Measurements from ENCODE around the gene TAS1R2.

TAS1R2 gene

DNA sequence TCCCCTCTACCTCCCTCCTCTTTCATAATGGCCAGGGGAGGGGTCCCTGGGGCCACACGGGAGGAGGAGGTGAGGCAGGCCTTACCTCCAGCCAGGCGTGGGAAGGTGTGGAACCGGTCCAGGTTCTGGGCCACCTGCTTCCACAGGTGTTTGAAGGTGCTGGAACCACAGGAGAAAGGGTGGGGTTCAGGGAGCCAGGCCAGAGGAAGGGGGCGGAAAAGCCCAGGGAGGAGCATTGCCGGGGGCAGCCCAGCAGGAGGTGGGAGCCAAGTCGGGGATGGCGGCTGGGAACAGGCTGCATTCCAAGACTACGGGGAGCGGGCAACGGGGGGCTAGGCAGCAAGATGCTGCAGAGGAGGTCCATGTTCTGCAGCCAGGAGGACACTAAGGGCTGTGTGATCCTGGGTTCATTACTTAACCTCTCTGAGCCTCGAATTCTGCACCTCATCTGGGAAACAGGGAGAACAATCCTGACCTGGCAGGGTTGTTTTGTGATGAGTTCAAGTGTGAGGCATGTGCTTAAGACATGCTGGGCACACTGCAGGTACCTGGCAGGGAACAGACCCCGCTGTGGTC, 19.8 kb upstream of the TAS1R2 start:
- Histone ChIP-seq H3K4me3 (ENCODE audit: low read depth in 1 of 2, low read length in 1 of 2) (no peak overlapping the region), H3K27me3 (no peaks in the 10 kb centered on the region), H3K9me3 (no peaks in the 10 kb centered on the region), H3K36me3 (peaks cover 81% of the 10 kb centered on the region), H3K27ac (no peak overlapping the region), H3K4me1 (ENCODE audit: control insufficient read depth in 1 of 2, insufficient read depth in 1 of 2, low read depth in 1 of 2, low read length in 1 of 2) (no peaks in the 10 kb centered on the region)
- TF ChIP-seq, protein P1, sequence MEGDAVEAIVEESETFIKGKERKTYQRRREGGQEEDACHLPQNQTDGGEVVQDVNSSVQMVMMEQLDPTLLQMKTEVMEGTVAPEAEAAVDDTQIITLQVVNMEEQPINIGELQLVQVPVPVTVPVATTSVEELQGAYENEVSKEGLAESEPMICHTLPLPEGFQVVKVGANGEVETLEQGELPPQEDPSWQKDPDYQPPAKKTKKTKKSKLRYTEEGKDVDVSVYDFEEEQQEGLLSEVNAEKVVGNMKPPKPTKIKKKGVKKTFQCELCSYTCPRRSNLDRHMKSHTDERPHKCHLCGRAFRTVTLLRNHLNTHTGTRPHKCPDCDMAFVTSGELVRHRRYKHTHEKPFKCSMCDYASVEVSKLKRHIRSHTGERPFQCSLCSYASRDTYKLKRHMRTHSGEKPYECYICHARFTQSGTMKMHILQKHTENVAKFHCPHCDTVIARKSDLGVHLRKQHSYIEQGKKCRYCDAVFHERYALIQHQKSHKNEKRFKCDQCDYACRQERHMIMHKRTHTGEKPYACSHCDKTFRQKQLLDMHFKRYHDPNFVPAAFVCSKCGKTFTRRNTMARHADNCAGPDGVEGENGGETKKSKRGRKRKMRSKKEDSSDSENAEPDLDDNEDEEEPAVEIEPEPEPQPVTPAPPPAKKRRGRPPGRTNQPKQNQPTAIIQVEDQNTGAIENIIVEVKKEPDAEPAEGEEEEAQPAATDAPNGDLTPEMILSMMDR (IDR thresholded peaks at IDR 0.05) = no peak

- H3K4me1 ChIP-seq (ENCODE audit: control insufficient read depth in 1 of 2, insufficient read depth in 1 of 2, low read depth in 1 of 2, low read length in 1 of 2) = no peaks in the 10 kb centered on the region
- no peaks in the 10 kb centered on the region for H3K27me3 ChIP-seq
- TF ChIP-seq, protein P1 (IDR thresholded peaks at IDR 0.05) = no peak
- H3K27ac ChIP-seq = no peak overlapping the region
- no peaks in the 10 kb centered on the region for H3K9me3 ChIP-seq
- peaks cover 87% of the 10 kb centered on the region for H3K36me3 ChIP-seq
- H3K4me3 ChIP-seq (ENCODE audit: low read depth in 1 of 2, low read length in 1 of 2) = no peak overlapping the region
These were observed 19.2 kb upstream of the TAS1R2 start for GRCh38 chr1:18878538-18879214.

- TF ChIP-seq, protein P1 (IDR thresholded peaks at IDR 0.05) = no peak
- H3K27me3 ChIP-seq = no peaks in the 10 kb centered on the region
- no peak overlapping the region for H3K27ac ChIP-seq
- H3K4me3 ChIP-seq (ENCODE audit: low read depth in 1 of 2, low read length in 1 of 2) = no peak overlapping the region
- H3K36me3 ChIP-seq = peaks cover 87% of the 10 kb centered on the region
- H3K9me3 ChIP-seq = no peaks in the 10 kb centered on the region
- H3K4me1 ChIP-seq (ENCODE audit: control insufficient read depth in 1 of 2, insufficient read depth in 1 of 2, low read depth in 1 of 2, low read length in 1 of 2) = no peaks in the 10 kb centered on the region
These were observed 17.8 kb upstream of the TAS1R2 start for GRCh38 chr1:18877282-18877681.

DNA sequence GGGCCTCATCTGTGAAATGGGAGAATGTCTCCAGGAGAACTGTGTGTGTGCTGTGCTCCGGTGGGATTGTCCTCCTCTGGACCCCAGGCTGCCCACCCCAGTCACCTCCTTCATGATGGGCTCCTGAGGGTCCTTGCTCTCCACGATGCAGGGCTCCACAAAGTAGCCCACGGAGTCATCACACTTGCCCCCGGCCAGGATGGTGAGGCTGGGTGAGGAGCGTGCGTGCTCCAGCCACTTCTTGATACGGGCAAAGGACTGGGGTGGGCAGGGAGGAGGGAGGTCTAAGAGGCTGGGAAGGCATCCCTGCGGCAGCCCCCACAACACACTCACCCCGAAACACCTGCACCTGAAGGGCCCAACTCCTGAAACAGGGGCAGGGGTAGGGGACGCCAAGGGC, 16.8 kb upstream of the TAS1R2 start:
- peaks cover 86% of the 10 kb centered on the region for H3K36me3 ChIP-seq

GRCh38 chr1:18875796-18876128, 16.3 kb upstream of the TAS1R2 start:
- TF ChIP-seq, protein P1 (IDR thresholded peaks at IDR 0.05) = no peak
- no peak overlapping the region for H3K4me3 ChIP-seq (ENCODE audit: low read depth in 1 of 2, low read length in 1 of 2)
- peaks cover 81% of the 10 kb centered on the region for H3K36me3 ChIP-seq
- H3K9me3 ChIP-seq = no peaks in the 10 kb centered on the region
- H3K27me3 ChIP-seq = no peaks in the 10 kb centered on the region
- H3K27ac ChIP-seq = no peak overlapping the region
- no peaks in the 10 kb centered on the region for H3K4me1 ChIP-seq (ENCODE audit: control insufficient read depth in 1 of 2, insufficient read depth in 1 of 2, low read depth in 1 of 2, low read length in 1 of 2)

More for the DNA sequence above, 16.8 kb upstream of the TAS1R2 start:
- no peaks in the 10 kb centered on the region for H3K4me1 ChIP-seq (ENCODE audit: control insufficient read depth in 1 of 2, insufficient read depth in 1 of 2, low read depth in 1 of 2, low read length in 1 of 2)
- H3K9me3 ChIP-seq = no peaks in the 10 kb centered on the region
- no peak overlapping the region for H3K4me3 ChIP-seq (ENCODE audit: low read depth in 1 of 2, low read length in 1 of 2)
- no peak overlapping the region for H3K27ac ChIP-seq
- H3K27me3 ChIP-seq = no peaks in the 10 kb centered on the region
- TF ChIP-seq, protein P1 (IDR thresholded peaks at IDR 0.05) = no peak
